ENCODE data around the gene FOSB. TPM values are rescaled to one million over a fixed set of nuclear protein-coding genes. Genes with fewer than 3 reads are reported as not detected.
"Not testable (repeated sequence)": the region's sequence is repeated elsewhere in the genome, so short reads cannot be mapped to it uniquely, and the experiment has no call there.

FOSB gene
- total RNA-seq (1,000 to 10,000 TPM in 1 of 2 donors, 100 to 1,000 TPM in 1; 967 to 2,209 TPM), total RNA-seq (84.9 to 4,287 reads per million in 2 donors)

GRCh38 chr19:45467456-45468158, at the start of gene FOSB:
Gene FOSB (plus strand): TSS chr19:45467996. CDS start chr19:45468587, 591 bp downstream.
- H3K4me1 Mint-ChIP-seq, result peaks cover 32% of the 10 kb centered on the region
- H3K27me3 Mint-ChIP-seq, result peaks cover 13% of the 10 kb centered on the region
- peak; percentile 91 to 93 (median 92) for DNase-seq
- peak; percentile 31 for ATAC-seq
- H3K27ac Mint-ChIP-seq, result peak within 1 kb of the TSS; percentile 97
- no peaks in the 10 kb centered on the region for H3K9me3 ChIP-seq (ENCODE audit: control insufficient read depth, low read length, poor library complexity, severe bottlenecking)
- peak within 1 kb of the TSS; percentile 95 for H3K4me3 Mint-ChIP-seq
- H3K36me3 Mint-ChIP-seq (ENCODE audit: low read depth), result peaks cover 8% of the 10 kb centered on the region

- Mint-ChIP-seq H3K27me3 (no peaks in the 10 kb centered on the region), H3K4me3 (peak overlapping the region; percentile 21), H3K27ac (no peak overlapping the region), H3K36me3 (ENCODE audit: low read depth) (peaks cover 6% of the 10 kb centered on the region), H3K4me1 (peaks cover 27% of the 10 kb centered on the region)
- H3K9me3 ChIP-seq (ENCODE audit: control insufficient read depth, low read length, poor library complexity, severe bottlenecking), result no peaks in the 10 kb centered on the region
- no peak for ATAC-seq
- DNase-seq, result no peak
Observed at GRCh38 chr19:45418802-45419201, 49.0 kb upstream of the FOSB start.

- H3K4me1 Mint-ChIP-seq, result peaks cover 32% of the 10 kb centered on the region
- H3K27me3 Mint-ChIP-seq, result no peaks in the 10 kb centered on the region
- peak; percentile 35 for ATAC-seq
Observed at GRCh38 chr19:45419396-45419795, 48.4 kb upstream of the FOSB start.

GRCh38 chr19:45419895-45420294, 47.9 kb upstream of the FOSB start:
- Mint-ChIP-seq H3K27ac (no peak overlapping the region), H3K4me3 (no peak overlapping the region), H3K4me1 (peaks cover 35% of the 10 kb centered on the region), H3K36me3 (ENCODE audit: low read depth) (peaks cover 6% of the 10 kb centered on the region), H3K27me3 (no peaks in the 10 kb centered on the region)
- no peaks in the 10 kb centered on the region for H3K9me3 ChIP-seq (ENCODE audit: control insufficient read depth, low read length, poor library complexity, severe bottlenecking)
- ATAC-seq (no peak), DNase-seq (no peak)

More at GRCh38 chr19:45419396-45419795, 48.4 kb upstream of the FOSB start:
- DNase-seq, result no peak
- peak overlapping the region; percentile 21 for H3K4me3 Mint-ChIP-seq
- no peak overlapping the region for H3K27ac Mint-ChIP-seq
- no peaks in the 10 kb centered on the region for H3K9me3 ChIP-seq (ENCODE audit: control insufficient read depth, low read length, poor library complexity, severe bottlenecking)
- peaks cover 6% of the 10 kb centered on the region for H3K36me3 Mint-ChIP-seq (ENCODE audit: low read depth)

GRCh38 chr19:45420356-45420755, 47.4 kb upstream of the FOSB start:
- no peak for ATAC-seq
- DNase-seq, result no peak
- Mint-ChIP-seq H3K4me3 (no peak overlapping the region), H3K36me3 (ENCODE audit: low read depth) (peaks cover 6% of the 10 kb centered on the region), H3K27ac (no peak overlapping the region), H3K4me1 (peaks cover 35% of the 10 kb centered on the region), H3K27me3 (no peaks in the 10 kb centered on the region)
- no peaks in the 10 kb centered on the region for H3K9me3 ChIP-seq (ENCODE audit: control insufficient read depth, low read length, poor library complexity, severe bottlenecking)

- peaks cover 6% of the 10 kb centered on the region for H3K36me3 Mint-ChIP-seq (ENCODE audit: low read depth)
- H3K27ac Mint-ChIP-seq, result no peak overlapping the region
- DNase-seq (no peak), ATAC-seq (no peak)
- H3K9me3 ChIP-seq (ENCODE audit: control insufficient read depth, low read length, poor library complexity, severe bottlenecking), result no peaks in the 10 kb centered on the region
- H3K4me3 Mint-ChIP-seq, result no peak overlapping the region
- H3K27me3 Mint-ChIP-seq, result no peaks in the 10 kb centered on the region
- H3K4me1 Mint-ChIP-seq, result peaks cover 33% of the 10 kb centered on the region
Observed at GRCh38 chr19:45420871-45421270, 46.9 kb upstream of the FOSB start.

- H3K27ac Mint-ChIP-seq, result peak overlapping the region; percentile 51
- no peaks in the 10 kb centered on the region for H3K9me3 ChIP-seq (ENCODE audit: control insufficient read depth, low read length, poor library complexity, severe bottlenecking)
- no peak for ATAC-seq
- DNase-seq, result no peak
- no peaks in the 10 kb centered on the region for H3K27me3 Mint-ChIP-seq
- H3K4me1 Mint-ChIP-seq, result peaks cover 33% of the 10 kb centered on the region
- peaks cover 6% of the 10 kb centered on the region for H3K36me3 Mint-ChIP-seq (ENCODE audit: low read depth)
- H3K4me3 Mint-ChIP-seq, result peak overlapping the region; percentile 33
Observed at GRCh38 chr19:45421947-45422498, 45.8 kb upstream of the FOSB start.

GRCh38 chr19:45423033-45423588, 44.7 kb upstream of the FOSB start:
- peak; percentile 78 for ATAC-seq
- Mint-ChIP-seq H3K27ac (peak overlapping the region; percentile 92), H3K36me3 (ENCODE audit: low read depth) (peaks cover 6% of the 10 kb centered on the region), H3K4me1 (peaks cover 36% of the 10 kb centered on the region), H3K4me3 (peak overlapping the region; percentile 98), H3K27me3 (no peaks in the 10 kb centered on the region)
- peak in 1 of 3 donors; percentile 76 for DNase-seq
- no peaks in the 10 kb centered on the region for H3K9me3 ChIP-seq (ENCODE audit: control insufficient read depth, low read length, poor library complexity, severe bottlenecking)

- H3K27me3 Mint-ChIP-seq, result peaks cover 5% of the 10 kb centered on the region
- peaks cover 38% of the 10 kb centered on the region for H3K4me1 Mint-ChIP-seq
- peak within 1 kb of the TSS; percentile 92 for H3K27ac Mint-ChIP-seq
Observed at GRCh38 chr19:45423589-45424190, 44.1 kb upstream of the FOSB start, which contains the start of gene ERCC1. Gene ERCC1 (minus strand): TSS chr19:45423917. CDS start chr19:45423374, 543 bp downstream.

GRCh38 chr19:45424191-45425058, 43.4 kb upstream of the FOSB start:
- no peaks in the 10 kb centered on the region for H3K9me3 ChIP-seq (ENCODE audit: control insufficient read depth, low read length, poor library complexity, severe bottlenecking)
- peaks cover 4% of the 10 kb centered on the region for H3K36me3 Mint-ChIP-seq (ENCODE audit: low read depth)
- peaks cover 5% of the 10 kb centered on the region for H3K27me3 Mint-ChIP-seq
- DNase-seq (peak in 1 of 3 donors; percentile 28), ATAC-seq (no peak)
- peak overlapping the region; percentile 92 for H3K27ac Mint-ChIP-seq
- H3K4me1 Mint-ChIP-seq, result peaks cover 35% of the 10 kb centered on the region
- peak overlapping the region; percentile 98 for H3K4me3 Mint-ChIP-seq

More at GRCh38 chr19:45423589-45424190, 44.1 kb upstream of the FOSB start, which contains the start of gene ERCC1:
- H3K36me3 Mint-ChIP-seq (ENCODE audit: low read depth), result peaks cover 4% of the 10 kb centered on the region
- DNase-seq (peak in 2 of 3 donors; percentile 53 to 77), ATAC-seq (peak; percentile 72)
- peak within 1 kb of the TSS; percentile 98 for H3K4me3 Mint-ChIP-seq
- H3K9me3 ChIP-seq (ENCODE audit: control insufficient read depth, low read length, poor library complexity, severe bottlenecking), result no peaks in the 10 kb centered on the region

GRCh38 chr19:45428384-45429231, 39.2 kb upstream of the FOSB start:
- Mint-ChIP-seq H3K36me3 (ENCODE audit: low read depth) (no peaks in the 10 kb centered on the region), H3K4me3 (peak overlapping the region; percentile 90), H3K27ac (peak overlapping the region; percentile 59), H3K27me3 (peaks cover 5% of the 10 kb centered on the region), H3K4me1 (peaks cover 16% of the 10 kb centered on the region)
- no peaks in the 10 kb centered on the region for H3K9me3 ChIP-seq (ENCODE audit: control insufficient read depth, low read length, poor library complexity, severe bottlenecking)
- ATAC-seq (peak; percentile 10), DNase-seq (no peak)

GRCh38 chr19:45429896-45430295, 37.9 kb upstream of the FOSB start:
- H3K4me3 Mint-ChIP-seq, result not testable (repeated sequence)

More at GRCh38 chr19:45429896-45430295, 37.9 kb upstream of the FOSB start:
- not testable (repeated sequence) for H3K27ac Mint-ChIP-seq; DNase-seq; H3K4me1 Mint-ChIP-seq; H3K27me3 Mint-ChIP-seq; ATAC-seq; H3K9me3 ChIP-seq (ENCODE audit: control insufficient read depth, low read length, poor library complexity, severe bottlenecking); H3K36me3 Mint-ChIP-seq (ENCODE audit: low read depth)
